HG03159 (cell line): ENCODE results near the gene PPFIA3.
"Not testable (repeated sequence)": the region's sequence is repeated elsewhere in the genome, so short reads cannot be mapped to it uniquely, and the experiment has no call there.

Experiments used
- ATAC-seq: cut with Tn5 transposase; IDR thresholded peaks from one replicate; pipeline ENCODE4 v1.9.1; 2021; ENCODE audit warnings: mild to moderate bottlenecking, moderate library complexity; ENCODE audit not compliant: unreplicated experiment

The PPFIA3 gene

GRCh38 chr19:49123285-49123684 lies 3.9 kb downstream of the PPFIA3 start:
- ATAC-seq = not testable (repeated sequence)

GRCh38 chr19:49125025-49125731 lies 5.8 kb downstream of the PPFIA3 start:
- ATAC-seq = no peak

DNA sequence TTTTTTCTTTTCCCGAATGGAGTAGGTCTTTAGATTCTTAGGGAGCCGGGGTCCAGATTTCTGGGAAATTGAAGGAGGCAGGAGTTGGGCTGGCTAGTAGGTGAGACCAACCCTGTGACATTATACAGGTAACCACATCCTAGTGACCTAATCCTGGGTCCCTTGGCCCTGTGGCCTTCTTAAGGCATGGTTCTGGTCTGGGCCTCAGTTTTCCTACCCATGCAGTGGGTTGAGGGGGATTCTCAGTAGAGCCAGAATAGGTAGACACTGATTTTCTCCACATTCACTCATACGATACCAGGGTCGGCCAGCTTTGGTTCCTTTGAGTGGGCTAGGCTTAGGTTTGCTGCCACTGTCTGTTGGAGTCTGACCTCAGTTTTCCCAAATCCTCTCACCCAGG lies 7.2 kb downstream of the PPFIA3 start:
- no peak for ATAC-seq

DNA sequence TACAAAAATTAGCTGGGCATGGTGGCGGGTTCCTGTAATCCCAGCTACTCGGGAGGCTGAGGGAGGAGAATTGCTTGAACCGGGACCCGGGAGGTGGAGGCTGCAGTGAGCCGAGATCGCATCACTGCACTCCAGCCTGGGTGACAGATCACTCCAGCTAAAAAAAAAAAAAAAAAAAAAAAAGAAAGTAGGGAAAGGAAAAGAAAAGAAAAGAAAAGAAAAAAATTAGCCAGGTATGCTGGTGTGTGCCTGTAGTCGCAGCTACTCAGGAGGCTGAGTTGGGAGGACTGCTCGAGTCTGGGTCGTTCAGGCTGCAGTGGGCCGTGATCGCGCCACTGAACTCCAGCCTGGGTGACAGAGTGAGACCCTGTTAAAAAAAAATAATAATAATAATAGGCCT lies 7.9 kb downstream of the PPFIA3 start:
- not testable (repeated sequence) for ATAC-seq

GRCh38 chr19:49127674-49128544 lies 8.6 kb downstream of the PPFIA3 start:
- ATAC-seq = peak; percentile 81

GRCh38 chr19:49128545-49129237 lies 9.3 kb downstream of the PPFIA3 start:
- no peak for ATAC-seq

DNA sequence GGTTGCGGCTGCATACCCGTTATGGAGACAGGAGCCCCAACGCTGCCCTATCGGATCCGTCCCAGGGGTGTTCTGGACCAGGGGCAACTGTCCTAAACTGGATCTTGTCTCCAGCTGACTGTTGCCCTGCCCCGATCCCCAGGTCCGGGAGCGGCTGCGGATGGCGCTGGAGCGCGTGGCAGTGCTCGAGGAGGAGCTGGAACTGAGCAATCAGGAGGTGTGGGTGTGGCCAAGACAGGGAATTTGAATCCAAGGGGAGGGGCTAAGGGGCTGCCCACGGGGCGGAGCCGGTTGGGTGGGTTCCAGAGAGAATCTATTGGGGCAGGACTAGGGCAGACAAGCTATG lies 9.9 kb downstream of the PPFIA3 start:
- no peak for ATAC-seq

- ATAC-seq = no peak
Observed at GRCh38 chr19:49130325-49130724, 11.0 kb downstream of the PPFIA3 start.

DNA sequence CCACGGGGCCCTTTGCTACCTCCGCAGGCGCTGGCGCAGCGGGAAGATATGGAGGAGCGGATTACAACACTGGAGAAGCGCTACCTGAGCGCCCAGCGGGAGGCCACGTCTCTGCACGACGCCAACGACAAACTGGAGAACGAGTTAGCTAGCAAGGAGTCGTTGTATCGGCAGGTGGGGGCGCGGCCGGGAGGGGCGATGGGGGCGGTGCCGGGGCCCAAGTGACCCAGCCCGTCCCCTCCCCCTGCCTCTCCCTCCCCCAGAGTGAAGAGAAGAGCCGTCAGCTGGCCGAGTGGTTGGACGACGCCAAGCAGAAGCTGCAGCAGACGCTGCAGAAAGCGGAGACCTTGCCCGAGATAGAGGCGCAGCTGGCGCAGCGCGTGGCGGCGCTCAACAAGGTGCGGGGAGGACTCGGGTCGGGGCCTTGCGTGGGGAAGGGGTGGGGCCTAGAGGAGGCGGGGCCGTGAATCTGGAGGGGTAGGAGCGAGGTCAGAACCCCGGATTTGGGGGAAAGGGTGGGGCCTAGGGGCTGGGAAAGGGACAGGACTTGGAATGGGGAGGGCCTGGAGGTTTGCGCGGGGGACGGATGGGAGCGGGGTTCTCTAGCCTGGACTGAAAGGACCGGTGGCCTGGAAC lies 13.7 kb downstream of the PPFIA3 start:
- ATAC-seq = no peak

- no peak for ATAC-seq
Observed at GRCh38 chr19:49133621-49134454, 14.5 kb downstream of the PPFIA3 start.

DNA sequence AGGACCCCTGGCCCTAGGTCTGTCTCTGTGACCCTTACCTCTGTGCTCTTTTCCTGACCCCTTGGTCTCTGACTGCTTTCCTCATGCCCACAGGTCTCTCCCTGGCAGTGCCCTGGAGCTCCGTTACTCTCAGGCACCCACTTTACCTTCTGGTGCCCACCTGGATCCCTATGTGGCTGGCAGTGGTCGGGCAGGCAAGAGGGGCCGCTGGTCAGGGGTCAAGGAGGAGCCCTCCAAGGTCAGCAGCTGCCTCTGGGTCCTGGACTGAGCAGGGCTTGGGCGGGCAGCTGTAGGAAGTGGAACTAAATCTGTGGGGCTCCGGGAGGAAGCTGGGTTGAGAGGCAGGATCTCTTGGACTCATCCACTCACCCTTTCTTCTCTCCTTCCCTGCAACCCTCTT lies 16.3 kb downstream of the PPFIA3 start:
- no peak for ATAC-seq

GRCh38 chr19:49136771-49137171 lies 17.4 kb downstream of the PPFIA3 start:
- ATAC-seq = no peak

- no peak for ATAC-seq
Observed at GRCh38 chr19:49140951-49141350, 21.6 kb downstream of the PPFIA3 start.

DNA sequence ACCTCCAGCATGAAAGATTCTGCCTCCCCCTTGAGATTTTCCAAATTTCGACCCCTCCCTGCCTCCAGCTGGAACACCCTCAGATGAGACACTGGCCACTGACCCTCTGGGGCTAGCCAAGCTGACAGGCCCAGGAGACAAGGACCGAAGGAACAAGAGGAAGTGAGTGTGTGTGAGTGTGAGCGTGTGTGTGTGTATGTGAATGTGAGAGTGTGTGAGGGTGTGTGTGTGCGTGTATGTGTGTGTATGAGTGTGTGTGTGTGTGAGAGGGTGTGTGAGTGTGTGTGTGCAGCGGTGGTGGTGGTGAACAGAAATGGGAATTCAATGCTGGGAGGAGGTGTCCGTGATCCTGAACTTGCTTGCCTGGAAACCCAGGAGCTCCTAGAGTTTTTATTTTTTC lies 22.0 kb downstream of the PPFIA3 start:
- ATAC-seq = no peak

DNA sequence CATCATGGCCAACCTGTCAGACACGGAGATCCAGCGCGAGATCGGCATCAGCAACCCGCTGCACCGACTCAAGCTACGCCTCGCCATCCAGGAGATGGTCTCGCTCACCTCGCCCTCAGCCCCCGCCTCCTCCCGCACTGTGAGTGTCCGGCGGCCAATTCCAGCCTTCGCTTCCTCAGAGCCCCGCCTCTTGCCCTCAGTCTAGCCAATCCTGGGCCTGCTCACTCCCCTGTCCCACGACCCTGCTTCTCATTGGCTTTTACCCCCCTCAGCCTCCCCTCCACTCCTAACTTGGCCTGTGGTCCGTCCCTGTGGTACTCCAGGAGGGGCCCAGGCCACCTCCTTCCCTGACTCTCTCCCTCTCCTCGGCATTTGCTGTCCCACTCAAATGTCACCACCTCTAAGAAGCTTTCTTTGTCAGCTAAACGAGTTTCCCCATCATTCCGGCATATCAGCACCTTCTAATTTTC lies 23.6 kb downstream of the PPFIA3 start:
- ATAC-seq = no peak

- ATAC-seq = no peak
Observed at GRCh38 chr19:49145573-49146407, 26.4 kb downstream of the PPFIA3 start.

DNA sequence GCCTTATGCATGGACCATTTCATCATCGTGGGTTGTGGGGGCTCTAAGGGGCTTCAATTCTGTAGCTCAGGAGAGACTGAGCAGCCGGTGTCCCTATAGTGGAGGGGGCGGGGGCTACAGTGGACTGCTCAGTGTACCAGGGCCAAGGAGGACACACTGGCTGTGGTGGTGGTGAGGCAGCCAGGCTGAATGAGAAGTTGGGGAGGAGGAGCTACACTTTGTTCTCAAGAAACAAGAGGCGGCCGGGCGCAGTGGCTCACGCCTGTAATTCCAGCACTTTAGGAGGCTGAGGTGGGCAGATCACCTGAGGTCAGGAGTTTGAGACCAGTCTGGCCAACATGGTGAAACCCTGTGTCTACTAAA lies 27.0 kb downstream of the PPFIA3 start:
- not testable (repeated sequence) for ATAC-seq

- no peak for ATAC-seq
Observed at GRCh38 chr19:49148044-49148682, 28.8 kb downstream of the PPFIA3 start.
